Right lobe of liver (tissue), 4 donors: Measurements from ENCODE around the gene RBPMS2.

Experiments used
- CTCF ChIP-seq, 4 donors: fragments of 200-600 bp in 3 of 4; fragments of 450-650 bp in 1 of 4; IDR thresholded peaks; one replicate each; pipeline versions ENCODE4 v1.5.1 to v1.8.0; 2016 to 2022; ENCODE audit warnings: antibody characterized with exemption in 4 of 4, mild to moderate bottlenecking in 2 of 4
- POLR2A ChIP-seq: fragments of 450-650 bp; IDR thresholded peaks from one replicate; pipeline ENCODE4 v1.6.1; 2017; ENCODE audit warnings: antibody characterized with exemption, mild to moderate bottlenecking
- donor health status: DM: no; HTN: no; CAD: no.
- donor health status: DM: no; HTN: no; CAD: no.
- donor health status: DM: no; HTN: yes; CAD: no.

DNA sequence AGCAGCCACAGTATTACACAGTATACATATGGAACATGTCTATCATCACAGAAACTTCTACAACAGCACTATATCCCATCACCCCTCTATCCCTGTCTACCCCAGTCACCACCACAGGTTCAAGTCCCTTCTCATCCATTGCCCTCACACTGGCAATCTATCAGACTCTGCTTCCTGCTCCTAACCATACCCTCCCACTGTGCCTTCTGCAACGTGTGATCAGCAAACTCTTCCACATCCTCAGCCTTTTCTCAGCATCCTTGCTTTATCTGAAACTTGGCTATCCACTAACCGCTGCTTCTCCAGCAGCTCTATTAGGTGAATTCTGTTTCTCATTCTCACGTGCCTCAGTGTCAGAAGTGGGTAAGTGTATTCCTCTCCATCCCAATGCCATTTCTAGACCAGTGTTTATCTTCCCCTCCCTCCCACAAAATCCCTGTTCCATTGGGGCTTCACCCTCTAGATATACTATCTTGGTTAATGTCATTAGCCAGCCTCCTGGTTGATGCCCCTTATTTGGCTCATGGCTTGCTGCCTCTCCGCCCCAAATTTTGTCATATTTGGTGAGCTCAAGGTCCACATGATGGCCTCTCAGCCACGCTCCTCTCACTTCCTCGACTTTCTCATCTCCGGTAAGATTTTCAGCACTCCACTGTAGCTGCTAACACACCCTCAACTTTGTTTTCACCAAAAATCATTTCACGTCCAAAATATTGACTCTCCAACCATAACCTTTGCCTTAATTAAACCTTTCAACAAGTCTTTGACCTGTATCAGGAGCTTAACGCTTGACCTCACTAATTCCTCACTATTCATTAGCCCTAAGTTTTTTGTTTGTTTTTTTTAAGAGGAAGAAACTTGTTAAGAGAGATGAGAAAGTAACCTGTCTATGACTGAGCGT, 69.1 kb downstream of the RBPMS2 start:
- TF ChIP-seq POLR2A, result no peak
- TF ChIP-seq CTCF (IDR thresholded peaks at IDR 0.05), result no peak
